ENCODE measurements around the gene EPHA6.
"Not testable (repeated sequence)": the region's sequence is repeated elsewhere in the genome, so short reads cannot be mapped to it uniquely, and the experiment has no call there.

The EPHA6 gene

DNA sequence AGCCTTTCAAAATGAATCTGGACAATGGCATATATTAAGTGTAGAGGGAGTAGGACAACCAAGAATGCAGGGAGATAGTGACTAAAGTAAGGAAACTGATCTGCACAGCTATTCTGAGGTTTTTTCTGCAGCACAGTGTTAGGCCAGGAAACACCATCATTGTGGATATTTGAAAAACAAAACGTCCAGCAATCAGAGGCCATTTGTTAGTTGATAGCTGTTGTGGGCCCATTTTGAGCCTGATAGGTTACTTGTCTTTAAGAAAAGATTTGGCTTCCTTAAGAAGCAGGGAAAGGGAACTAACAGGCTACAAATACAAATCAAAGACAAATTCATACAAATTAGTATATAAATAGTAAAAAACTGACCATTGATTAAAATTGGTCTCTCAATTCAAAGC, 574.4 kb downstream of the EPHA6 start:
- DNase-seq (ENCODE audit: extremely low spot score, insufficient read length, low read depth) (no peak), FAIRE-seq (no peak)

DNA sequence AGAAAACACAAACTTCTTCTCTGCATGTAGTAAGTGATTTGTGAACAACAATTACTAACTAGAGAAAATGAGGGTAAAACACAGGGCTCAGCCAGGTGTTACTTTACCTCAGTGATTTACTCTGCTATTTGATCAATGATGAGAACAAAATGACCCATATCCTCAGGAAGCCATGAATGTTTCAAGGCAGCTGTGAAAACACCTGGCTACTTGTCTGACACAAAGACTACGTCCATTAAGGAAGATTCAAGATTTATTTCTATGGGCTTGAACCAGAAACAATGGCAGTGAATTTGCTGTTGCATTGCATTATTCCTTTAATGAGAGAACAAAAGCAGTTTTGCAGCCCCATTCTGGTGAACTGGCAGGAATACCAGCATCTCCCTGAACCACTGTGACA, 575.5 kb downstream of the EPHA6 start:
- DNase-seq (ENCODE audit: extremely low spot score, insufficient read length, low read depth) (no peak), FAIRE-seq (no peak)

DNA sequence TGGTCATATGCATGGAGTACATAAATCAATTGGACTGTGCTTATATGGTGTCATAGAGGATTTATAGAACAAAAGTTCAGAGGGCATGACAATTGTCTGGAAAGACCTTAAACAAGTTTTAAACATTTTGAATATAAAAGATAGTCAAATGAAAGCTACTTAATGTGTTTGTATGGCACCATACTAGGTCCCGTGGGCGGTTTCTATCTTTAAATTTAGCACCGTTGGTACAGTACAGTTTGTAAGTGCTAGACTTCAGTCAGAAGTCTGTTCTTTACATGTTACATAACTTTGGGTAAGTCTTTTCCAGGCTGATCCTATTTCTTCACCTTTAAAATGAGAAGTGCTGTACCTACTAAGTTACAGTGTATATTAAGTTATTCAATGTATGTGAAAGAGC, 576.8 kb downstream of the EPHA6 start:
- FAIRE-seq (no peak), DNase-seq (ENCODE audit: extremely low spot score, insufficient read length, low read depth) (no peak)

DNA sequence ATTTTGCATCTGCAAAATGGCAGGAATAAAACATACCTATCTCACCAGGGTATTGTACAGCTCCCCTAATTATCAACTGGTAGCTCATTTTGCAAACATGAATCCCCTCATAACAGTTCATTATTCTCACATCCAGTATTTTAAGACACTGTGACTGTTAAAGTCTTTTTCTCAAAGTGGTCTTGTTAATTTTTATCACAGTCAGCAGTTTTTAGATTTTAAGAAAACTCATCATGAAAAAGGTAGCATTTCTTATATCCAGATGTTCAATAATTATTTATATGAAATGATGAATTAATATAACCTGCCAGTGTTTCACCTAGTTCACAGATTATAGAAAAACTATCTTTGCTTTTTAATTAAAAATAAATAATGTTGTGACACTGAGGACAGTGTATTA, 595.2 kb downstream of the EPHA6 start:
- FAIRE-seq, result no peak
- DNase-seq (ENCODE audit: extremely low spot score, insufficient read length, low read depth), result no peak

DNA sequence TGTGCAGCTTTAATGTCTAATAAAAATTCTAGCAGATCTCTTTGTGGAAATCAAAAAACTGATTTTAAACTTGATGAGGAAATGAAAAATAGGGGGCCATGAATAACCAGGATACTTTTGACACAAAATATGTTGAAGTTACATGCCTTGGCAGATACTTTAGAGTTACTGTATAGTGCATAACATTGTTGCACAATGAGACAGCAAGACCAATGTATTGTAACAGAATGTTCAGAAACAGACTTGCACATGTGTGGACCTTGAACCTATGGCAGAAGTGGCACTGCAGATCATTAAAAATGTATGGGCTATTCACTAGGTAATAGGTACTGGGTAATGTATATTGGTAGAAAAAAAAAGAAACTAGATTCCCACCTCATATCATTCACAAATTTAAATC, 607.2 kb downstream of the EPHA6 start:
- FAIRE-seq (no peak), DNase-seq (ENCODE audit: extremely low spot score, insufficient read length, low read depth) (no peak)

DNA sequence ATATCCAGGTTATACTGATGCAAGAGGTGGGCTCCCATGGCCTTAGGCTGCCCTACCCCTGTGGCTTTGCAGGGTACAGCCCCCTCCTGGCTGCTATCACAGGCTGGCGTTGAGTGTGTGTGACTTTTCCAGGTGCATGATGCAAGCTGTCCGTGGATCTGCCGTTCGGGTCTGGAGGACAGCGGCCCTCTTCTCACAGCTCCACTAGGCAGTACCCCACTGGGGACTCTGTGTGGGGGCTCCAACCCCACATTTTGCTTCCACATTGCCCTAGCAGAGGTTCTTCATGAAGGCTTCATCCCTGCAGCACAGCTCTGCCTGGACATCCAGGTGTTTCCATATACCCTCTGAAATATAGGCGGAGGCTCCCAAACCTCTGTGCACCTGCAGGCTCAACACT, 610.6 kb downstream of the EPHA6 start:
- FAIRE-seq (no peak), DNase-seq (ENCODE audit: extremely low spot score, insufficient read length, low read depth) (no peak)

DNA sequence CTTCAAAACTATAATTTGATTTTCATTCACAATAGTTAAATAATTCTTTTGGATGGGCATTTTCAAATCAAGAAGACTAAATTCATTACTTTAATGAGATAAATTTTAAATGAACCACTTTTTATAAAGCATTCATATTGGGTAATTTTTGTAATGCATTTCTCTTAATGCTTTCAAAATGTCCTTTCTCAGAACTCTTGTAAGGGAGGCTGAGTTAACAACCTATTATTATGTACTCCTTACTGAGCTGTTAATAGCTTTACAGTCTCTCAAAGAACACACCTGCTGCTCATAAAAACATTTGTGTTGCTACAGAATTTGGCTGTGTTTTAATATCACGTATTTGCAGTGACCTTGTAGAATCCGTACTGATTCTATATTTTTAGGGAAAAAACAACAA, 616.2 kb downstream of the EPHA6 start:
- FAIRE-seq (no peak), DNase-seq (ENCODE audit: extremely low spot score, insufficient read length, low read depth) (no peak)

DNA sequence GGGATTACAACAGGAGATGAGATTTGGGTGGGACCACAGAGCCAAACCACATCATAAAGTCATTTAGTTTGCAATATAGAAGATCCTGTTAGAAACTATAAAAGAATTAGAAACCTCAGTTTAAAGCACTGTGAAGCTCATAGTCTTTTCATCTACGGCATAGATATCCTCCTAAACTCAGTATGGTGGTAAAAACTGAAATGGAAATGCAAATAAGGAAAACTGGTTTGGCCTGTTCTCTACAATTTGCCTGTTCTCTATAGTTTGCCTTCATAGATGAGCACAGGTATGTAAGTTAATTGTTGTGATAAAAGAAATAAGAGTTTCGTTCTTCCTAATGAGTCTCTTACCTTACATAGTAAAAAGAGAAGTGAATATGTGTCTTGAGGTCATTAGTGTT, 618.5 kb downstream of the EPHA6 start:
- FAIRE-seq, result no peak
- DNase-seq (ENCODE audit: extremely low spot score, insufficient read length, low read depth), result no peak

DNA sequence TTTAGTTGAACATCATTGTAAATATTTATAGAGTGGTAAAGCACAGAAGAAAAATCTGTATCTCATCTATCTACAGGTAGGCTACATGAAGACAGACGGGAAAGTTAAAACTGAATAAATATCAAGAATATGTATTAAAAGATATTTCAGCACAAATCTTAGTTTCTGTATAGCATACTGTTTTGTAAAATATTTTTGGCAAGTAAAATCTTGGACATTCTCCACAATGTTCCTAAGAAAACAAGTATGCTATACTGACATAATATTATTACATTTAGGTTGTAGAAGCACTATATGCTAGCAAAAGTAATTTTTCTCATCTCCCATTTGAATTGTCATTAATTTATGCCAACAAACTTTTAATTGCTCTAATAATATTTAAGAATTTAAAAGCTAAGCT, 623.7 kb downstream of the EPHA6 start:
- FAIRE-seq, result no peak
- DNase-seq (ENCODE audit: extremely low spot score, insufficient read length, low read depth), result no peak

DNA sequence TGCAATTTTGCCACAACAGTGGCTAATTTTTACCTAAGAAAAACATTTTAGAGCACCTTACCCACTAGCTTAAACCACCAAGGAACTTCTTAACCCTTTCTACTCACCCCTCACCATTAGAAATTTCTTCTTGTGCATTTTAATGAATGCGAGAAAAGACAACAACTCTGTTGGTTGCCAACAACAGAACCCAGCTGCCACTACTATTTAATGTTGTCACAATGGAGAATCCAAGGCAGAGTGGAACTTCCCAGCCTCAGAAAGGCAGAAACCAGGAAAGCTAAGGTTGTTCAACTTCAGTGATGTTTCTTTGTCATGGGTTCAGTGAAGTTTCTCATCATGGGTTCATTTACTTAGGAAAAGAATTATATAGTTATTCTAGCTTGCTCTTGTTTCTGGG, 625.0 kb downstream of the EPHA6 start:
- DNase-seq (ENCODE audit: extremely low spot score, insufficient read length, low read depth) (no peak), FAIRE-seq (no peak)

DNA sequence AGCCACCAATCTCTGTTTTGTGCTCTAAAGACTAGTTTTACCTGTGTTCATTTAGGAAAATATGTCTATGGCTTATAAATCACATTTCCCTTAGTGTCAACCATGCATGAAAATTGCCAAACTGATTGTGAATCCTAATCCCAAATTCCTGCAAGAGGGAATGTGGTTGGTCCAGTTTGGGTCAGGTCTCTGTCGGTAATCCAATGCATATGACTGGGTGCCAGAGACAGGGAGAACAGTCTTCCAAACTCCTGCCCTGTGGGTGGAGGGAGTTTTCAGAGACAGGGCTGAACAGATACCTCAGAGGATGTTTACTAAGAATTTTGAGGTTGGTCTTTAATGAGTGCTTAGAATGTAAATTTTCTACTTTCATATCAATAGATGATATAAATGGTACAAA, 649.6 kb downstream of the EPHA6 start:
- DNase-seq (ENCODE audit: extremely low spot score, insufficient read length, low read depth), result no peak
- FAIRE-seq, result no peak

DNA sequence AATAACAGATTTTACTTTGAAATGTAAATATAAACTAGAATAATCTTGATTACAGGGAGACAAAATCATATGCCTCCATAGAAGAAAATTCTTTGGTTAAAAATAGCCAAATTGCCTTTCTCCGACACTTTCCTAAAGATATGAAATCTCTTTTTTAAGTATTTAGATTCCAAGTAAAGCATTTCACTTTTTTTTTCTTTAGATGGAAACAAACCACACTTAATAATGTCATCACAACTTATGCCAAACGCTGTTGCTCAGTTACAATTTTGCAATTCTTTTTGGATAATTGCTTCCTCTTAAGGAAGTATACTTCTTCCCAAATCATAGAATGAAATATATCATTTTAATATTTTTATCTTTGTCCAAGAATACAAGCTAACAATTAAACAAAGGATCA, 656.1 kb downstream of the EPHA6 start:
- DNase-seq (ENCODE audit: extremely low spot score, insufficient read length, low read depth) (no peak), FAIRE-seq (no peak)

DNA sequence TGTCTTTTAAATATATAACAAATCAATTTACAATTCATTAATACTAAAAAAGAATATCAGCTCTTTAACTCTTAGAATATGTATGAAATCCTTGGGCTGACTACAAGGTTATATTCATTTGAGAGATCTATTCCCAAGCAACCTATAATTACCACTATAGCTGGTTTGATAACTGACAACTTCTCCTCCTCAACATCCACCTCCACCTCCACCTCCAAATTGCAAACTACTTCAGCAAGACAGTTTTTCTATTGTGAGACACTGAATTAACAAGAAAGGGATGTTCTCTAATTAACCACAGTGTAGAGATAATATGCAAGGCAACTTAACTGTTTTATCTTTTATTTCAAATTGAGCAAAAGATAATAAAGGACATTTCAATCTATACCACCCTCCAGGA, 665.3 kb downstream of the EPHA6 start:
- no peak for DNase-seq (ENCODE audit: extremely low spot score, insufficient read length, low read depth)
- FAIRE-seq, result no peak

DNA sequence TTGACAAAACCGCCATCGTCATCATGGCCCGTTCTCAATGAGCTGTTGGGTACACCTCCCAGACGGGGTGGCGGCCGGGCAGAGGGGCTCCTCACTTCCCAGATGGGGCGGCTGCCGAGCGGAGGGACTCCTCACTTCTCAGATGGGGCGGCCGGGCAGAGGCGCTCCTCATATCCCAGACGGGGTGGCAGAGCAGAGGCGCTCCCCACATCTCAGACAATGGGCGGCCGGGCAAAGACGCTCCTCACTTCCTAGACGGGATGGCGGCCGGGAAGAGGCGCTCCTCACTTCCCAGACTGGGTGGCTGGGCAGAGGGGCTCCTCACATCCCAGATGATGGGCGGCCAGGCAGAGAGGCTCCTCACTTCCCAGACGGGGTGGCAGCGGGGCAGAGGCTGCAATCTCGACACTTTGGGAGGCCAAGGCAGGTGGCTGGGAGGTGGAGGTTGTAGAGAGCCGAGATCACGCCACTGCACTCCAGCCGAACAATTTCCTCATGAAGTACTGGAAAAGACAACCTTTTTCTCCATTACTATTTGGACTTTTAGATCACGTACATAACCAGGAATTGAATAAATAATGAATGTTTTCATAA, 666.4 kb downstream of the EPHA6 start:
- not testable (repeated sequence) for DNase-seq (ENCODE audit: extremely low spot score, insufficient read length, low read depth); FAIRE-seq

DNA sequence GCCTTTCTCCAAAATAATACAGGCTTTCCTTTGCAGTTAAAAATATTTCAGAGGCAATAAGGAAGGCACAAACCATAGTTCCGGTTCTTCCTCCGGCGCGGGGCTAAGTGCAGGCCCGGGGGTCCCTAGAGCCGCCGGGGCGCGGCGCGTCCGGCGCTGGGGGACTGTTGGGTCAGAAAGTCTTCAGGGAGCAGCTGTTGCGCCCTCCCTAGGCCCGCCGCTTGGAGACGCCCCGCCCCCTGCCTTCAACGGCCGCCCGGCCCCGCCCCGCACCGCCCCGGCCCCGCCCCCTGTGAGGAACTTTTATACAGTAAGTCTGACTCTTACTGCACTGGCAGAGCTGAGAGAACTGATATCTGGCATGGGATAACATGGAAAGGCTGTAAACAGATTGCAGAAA, 667.0 kb downstream of the EPHA6 start:
- DNase-seq (ENCODE audit: extremely low spot score, insufficient read length, low read depth), result no peak
- no peak for FAIRE-seq

DNA sequence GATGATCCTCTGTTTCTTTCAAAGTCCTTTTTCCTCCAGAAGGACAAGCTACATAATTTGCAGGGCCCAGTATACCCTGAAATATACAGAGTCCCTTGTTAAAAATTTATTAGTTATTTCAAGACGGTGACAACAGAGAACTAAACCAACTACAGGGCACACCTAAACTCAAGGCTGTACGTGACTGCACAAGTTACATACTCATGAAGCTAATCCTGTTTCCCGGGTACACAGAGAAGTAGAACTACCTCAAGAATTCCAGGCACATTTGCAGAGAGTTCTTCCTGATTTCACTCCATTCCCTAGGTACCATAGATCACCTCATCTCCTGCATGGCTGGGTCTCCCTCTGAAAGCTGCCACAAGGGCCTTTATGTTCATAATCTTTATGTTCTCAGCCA, 670.8 kb downstream of the EPHA6 start:
- FAIRE-seq (no peak), DNase-seq (ENCODE audit: extremely low spot score, insufficient read length, low read depth) (no peak)

DNA sequence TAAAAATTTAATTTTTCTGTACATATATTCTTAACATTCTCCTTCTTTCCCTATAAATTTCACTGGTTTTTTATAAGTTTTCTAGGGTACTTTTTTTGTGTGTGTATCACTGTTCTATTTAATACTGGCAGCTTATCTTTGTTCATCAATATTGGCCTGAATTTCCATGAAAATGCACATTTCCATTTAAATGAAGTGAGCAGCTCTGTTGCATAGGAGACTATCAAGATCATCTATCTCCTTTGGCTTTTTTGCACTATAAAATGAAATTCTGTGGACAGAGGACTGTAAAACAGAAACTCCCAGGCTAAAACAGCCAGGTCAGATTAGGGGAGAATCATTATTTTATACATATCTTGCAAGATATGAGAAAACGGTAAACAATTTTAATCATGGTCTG, 673.2 kb downstream of the EPHA6 start:
- DNase-seq (ENCODE audit: extremely low spot score, insufficient read length, low read depth) (no peak), FAIRE-seq (no peak)

DNA sequence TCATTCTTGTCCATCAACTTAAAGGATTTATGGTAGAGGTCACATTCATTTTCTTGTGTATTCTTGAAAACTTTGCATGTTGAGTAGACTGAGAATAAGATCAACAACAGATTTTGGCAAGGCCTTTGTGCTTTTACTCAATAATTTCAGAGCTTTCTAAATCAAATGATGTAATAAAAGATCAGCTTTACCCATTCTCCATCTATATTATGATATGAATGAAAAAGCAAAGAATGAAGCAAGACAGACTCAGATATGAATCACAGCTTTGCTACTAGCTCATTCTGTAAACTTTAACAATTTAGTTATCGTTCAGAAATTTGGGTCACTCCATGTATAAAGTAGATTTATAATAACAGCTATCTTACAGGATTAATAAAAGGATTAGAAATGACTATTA, 674.3 kb downstream of the EPHA6 start:
- FAIRE-seq, result no peak
- DNase-seq (ENCODE audit: extremely low spot score, insufficient read length, low read depth), result no peak

DNA sequence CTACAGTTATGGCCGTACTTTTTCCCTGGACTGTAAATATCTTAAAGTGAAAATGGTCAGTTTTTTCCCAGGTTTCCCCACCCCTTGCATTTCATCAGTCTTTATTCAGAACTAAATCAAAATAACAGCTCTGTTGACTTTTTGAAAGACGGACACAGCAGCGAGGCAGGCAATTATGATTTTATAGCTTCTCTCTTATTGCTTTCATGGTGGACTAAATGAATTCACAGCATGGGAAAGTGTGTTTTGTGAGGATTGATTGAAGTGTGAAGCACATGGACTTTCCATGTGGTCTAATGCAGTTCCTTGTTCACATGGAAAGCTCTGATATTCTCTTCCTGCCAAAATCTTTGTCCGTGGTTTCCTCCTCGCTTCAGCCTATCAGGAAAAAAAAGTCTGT, 681.5 kb downstream of the EPHA6 start:
- DNase-seq (ENCODE audit: extremely low spot score, insufficient read length, low read depth) (no peak), FAIRE-seq (no peak)

DNA sequence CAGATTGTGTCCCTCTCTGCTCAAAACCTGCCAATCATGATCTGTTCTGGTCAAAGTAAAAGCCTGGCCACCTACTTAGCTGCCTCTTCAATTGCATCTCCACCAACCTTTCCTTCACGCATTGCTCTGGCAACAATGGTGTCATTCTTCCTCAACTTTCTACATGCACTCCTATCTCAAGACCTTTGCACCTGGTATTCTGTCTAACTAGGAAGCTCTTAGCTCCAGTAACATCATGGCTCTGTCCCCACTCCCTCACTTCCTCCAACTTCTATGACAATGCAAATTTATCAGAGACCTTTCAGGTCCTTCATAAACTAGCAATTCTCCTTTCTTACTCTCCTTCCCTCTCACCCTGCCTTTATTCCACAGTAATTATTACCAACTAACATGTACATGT, 682.7 kb downstream of the EPHA6 start:
- DNase-seq (ENCODE audit: extremely low spot score, insufficient read length, low read depth) (no peak), FAIRE-seq (no peak)

DNA sequence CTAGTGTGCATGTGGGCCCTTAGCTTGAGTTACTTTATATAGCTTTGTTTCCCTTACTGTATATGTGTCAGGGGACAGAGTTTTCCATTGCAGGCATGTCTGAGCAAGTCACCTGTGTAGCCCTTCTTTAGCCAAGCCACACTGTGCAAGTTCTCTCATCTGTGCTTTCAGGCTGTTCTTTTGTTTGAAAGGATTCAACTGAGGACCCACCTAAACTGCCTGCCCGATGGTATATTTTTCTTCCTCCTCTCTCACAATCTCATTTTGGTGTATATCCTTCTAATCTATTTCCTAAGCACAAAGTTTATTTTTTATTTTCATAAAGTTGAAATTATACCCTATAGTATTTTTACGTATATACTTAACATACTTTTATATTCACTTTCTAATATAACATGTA, 690.1 kb downstream of the EPHA6 start:
- no peak for DNase-seq (ENCODE audit: extremely low spot score, insufficient read length, low read depth)
- no peak for FAIRE-seq

DNA sequence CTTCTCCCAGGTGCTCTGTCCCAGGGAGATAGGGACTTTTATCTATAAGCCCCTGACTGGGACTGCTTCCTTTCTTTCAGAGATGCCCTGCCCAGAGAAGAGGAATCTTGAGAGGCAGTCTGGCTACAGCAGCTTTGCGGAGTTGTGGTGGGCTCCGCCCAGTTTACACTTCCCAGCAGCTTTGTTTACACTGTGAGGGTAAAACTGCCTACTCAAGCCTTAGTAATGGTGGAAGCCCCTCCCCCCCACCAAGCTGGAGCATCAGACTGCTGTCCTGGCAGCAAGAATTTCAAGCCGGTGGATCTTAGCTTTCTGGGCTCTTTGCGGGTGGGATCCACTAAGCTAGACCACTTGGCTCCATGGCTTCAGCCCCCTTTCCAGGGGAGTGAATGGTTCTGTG, 696.4 kb downstream of the EPHA6 start:
- FAIRE-seq (no peak), DNase-seq (ENCODE audit: extremely low spot score, insufficient read length, low read depth) (no peak)

DNA sequence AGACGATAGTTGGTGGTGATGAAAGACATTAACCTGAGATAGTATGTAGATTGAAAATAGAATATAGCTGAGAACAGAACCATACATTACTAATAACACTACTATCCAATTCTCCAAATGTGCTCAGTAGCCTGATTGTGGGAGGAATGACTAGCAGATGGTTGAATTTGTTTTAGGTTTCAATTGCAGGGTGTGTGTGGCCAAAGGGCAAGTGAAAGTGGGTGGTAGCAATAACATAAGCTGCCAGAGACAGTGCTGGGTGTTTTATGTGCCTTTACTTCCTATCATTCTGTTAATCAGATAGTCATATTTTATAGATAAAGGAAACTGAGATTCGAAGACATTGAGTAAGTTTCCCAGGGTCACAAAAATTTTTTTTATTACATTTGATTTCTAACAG, 700.7 kb downstream of the EPHA6 start:
- DNase-seq (ENCODE audit: extremely low spot score, insufficient read length, low read depth), result no peak
- FAIRE-seq, result no peak
